Right forelimb (tissue), 1 donor: Measurements from ENCODE around the gene TAT.
"Not testable (repeated sequence)": the region's sequence is repeated elsewhere in the genome, so short reads cannot be mapped to it uniquely, and the experiment has no call there.

Experiments used
- DNase-seq: peaks from one replicate; pipeline ENCODE4 v3.0.0-alpha.2; 2018

TAT gene

DNA sequence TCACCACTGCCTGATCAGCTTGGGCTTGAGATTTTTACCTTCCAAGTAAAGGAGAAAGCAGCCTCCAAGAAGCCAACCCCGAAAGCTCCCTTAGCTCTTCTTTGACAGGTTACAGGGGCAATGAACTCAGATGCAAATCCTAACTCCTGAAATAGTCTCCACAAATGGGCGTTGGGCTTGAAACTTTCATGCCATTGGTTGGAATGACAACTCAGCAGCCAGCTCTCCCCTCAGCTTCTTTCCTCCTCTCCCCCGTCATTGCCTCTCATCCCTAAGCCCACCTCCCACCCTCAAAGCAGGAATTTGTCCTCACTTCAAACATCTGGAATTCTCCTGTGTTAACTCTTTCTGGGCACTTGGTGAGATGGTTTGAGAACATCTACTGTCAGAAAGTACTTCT, at the start of gene TAT:
TAT (minus strand) TSS at position 122 of the 400 bp plus-strand sequence. CDS start 677 bp downstream, outside the sequence.
- DNase-seq, result no peak

DNA sequence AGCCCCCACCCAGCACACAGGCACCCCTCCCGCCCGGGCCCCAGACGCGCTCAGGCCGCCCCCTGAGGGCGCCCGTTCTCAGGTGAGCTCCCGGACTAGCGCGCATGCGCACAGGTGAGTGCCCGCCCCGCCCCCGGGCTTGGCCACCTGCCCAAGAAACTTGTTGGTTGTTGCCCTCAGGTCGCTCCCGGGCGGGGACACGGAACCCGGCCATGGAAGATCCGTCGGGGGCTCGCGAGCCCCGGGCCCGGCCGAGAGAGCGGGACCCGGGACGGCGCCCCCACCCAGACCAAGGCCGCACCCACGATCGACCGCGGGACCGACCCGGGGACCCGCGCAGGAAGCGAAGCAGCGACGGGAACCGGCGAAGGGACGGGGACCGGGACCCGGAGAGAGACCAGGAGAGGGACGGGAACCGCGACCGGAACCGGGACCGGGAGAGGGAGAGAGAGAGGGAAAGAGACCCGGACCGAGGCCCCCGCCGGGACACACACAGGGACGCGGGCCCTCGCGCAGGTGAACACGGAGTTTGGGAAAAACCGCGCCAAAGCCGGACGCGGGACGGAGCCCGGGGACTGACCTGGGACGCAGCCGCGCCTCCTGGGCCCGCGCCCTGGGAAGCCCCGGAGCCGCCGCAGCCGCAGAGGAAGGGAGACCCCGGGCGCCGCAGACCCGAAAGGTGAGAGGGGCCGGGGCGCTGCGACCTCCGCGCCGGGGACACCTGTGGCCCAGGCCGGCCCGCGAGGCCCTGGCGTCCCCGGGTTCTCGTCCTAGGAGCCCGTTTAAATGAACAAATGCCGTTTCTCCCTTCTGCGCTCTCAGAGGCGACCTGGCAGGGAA, 49.3 kb upstream of the TAT start, which contains the start of gene MARVELD3:
MARVELD3 (plus strand) TSS at position 167 of the 840 bp plus-strand sequence; CDS start at position 213, 46 bp downstream.
- no peak for DNase-seq

DNA sequence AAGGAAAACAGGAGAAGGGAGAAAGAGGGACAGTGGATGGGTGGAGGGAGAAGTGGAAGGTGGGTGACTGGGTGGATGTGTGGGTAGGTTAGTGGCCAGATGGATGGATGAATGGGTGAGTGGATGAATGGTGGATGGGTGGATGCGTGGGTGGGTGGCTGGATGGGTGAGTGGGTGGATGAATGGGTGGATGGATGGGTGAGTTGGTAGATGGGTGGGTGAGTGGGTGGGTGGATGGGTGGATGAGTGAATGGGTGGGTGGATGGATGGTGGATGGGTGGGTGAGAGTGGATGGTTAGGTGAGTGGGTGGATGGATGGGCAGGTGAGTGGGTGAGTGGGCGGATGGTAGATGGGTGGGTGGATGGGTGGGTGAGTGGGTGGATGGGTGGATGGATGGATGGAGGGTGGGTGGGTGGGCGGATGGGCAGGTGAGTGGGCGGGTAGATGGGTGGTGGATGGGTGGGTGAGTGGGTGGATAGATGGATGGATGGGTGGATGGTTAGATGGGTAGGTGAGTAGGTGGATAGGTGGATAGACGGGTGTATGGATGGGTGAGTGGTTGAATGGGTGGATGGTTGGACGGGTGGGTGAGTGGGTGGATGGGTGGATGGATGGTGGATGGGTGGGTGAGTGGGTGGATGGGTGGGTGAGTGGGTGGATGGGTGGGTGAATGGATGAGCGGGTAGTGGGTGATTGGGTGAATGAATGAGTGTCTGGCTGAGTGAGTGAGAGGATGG, 48.4 kb upstream of the TAT start:
- no peak for DNase-seq

DNA sequence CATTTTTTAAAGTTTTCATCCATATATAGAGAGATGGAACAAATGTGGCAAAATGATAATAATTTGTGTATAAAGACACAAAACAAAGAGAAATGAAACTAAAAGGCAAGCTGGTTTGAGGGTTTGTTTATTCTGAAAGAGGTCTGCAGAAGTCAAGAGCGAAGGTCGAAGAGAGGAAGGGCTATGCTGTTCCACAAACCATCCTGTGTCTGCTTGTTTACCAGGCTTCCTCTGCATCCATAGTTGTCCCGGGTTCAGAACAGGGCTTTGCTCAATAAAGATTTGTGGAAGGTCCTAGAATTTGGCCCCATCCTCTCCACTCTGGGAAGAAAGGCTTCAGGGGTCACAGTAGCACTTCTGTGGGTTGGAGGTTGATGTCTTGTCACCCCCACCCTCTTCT, 46.7 kb upstream of the TAT start:
- DNase-seq, result no peak

DNA sequence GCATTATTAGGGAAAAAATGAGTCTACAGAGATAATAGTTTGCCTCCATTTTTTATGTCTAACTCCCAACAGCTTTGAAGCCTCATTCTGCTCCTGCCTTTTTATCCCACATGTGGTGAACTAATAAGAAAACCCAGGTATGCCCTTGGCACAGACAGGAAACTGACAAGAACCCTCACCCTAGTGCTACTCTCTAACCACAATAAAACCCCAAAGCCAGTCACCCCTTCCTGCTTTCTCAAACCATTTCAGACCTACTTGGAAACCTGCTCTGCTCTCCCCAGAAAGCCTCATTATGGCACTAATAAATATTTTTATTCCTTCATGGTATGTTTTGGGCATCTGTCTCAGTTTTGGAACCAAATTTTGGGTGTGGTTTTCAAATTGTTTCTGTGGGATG, 45.2 kb upstream of the TAT start:
- DNase-seq, result no peak

DNA sequence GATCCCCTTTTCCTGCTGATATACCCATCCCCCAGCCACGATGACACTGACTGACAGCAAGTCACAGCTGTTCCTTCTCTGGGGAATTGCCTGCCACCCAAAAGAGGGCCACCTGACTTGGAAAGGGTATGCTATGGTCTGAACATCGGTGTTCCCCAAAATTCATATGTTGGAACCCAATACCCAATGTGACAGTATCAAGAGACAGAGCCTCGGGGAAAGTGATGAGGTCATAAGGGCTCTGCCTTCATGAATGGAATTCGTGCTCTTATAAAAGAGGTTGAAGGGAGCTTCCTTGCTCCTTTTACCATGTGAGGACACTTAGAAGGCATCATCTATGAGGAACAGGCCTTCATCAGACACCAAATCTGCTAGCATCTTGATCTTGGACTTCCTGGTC, 41.5 kb upstream of the TAT start:
- DNase-seq, result no peak

DNA sequence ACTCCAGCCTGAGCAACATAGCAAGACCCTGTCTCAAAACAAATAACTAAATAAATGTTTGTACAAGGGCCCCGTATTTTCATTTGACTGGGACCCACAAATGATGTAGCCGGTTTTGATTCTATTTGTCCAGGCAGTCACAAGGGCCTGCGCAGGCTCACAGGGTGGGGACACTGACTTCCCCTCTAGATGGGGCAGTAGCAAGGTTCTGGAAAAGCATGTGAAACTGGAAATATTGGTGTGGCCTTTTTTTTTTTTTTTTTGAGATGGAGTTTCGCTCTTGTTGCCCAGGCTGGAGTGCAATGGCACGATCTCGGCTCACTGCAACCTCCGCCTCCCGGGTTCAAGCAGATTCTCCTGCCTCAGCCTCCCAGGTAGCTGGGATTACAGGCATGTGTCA, 38.1 kb upstream of the TAT start:
- not testable (repeated sequence) for DNase-seq

DNA sequence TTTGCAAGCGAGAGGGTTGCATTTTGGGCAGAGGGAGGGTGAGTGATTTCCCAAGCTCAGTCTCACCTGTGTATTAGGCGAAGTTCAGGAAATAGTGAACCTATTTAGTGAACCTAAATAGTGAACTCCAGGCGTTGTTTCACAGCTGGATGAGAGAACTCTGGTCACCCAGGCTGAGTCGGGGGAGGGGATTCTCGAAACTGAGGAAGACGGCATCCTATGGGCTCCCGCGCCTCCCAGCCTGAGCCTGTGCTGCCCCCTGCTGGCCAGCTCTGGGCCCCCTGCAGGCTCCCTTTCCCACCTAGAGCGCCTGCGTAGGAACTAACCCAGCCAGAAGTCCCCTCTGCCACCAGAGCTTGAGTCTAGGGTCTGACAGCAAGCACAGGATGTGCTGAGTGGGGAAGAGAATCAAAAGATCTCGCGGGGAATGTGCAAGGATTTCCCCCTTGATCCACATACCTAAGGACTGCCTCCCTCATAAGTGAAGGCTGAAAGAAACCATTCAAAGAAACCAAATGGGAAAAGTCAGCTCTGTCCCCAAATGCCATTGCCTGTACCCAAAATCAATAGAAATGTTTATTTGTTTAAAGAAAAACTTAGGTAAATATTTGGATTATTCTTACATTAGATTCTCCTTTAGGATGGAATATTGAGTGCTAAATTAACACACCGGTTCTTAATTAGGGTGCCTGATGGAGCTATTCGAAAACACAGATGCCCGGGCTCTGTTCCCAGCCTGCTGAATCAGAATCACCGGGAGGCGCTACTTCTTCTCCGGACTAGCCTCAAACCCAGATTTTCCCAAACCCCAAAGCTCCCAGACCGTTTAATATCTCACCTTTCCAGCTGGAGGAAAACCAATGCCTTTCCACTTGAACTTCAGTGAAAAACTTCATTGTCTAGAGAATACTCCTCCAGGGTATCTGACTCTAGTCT, 34.3 kb upstream of the TAT start:
- DNase-seq, result peak; percentile 57

DNA sequence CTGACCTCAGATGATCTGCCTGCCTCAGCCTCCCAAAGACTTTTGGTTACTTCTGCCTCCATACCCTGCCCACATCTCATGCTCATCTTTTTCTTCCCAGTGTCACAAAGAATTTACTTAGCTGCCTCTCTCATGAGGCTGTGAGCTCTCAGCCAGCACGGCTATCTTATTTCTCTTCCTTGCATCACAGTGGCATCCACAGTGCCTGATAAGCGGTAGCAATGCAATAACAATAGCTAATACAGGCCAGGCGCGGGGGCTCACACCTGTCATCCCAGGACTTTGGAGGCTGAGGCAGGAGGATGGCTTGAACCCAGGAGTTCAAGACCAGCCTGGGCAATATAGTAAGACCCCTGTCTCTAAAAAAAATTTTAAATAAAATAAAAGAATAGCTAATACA, 33.6 kb upstream of the TAT start:
- DNase-seq, result no peak

DNA sequence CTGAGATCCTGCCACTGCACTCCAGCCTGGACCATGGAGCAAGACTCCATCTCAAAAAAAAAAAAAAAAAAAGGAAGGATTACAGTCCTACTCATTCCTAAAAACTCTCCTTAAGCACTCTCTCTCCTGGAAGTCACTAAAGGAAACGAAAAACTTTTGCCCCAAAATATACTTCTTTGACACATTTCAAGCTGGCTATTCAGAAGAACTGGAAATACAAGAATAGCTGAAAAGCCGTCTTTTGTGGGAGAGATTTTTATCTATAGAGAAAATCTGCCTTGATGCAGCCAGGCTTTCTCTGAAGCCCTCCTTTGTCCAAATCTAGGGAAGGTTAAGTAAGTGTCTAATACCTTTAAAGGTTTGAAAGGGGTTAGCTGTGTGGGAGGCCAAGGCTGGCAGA, 32.2 kb upstream of the TAT start:
- DNase-seq, result no peak

DNA sequence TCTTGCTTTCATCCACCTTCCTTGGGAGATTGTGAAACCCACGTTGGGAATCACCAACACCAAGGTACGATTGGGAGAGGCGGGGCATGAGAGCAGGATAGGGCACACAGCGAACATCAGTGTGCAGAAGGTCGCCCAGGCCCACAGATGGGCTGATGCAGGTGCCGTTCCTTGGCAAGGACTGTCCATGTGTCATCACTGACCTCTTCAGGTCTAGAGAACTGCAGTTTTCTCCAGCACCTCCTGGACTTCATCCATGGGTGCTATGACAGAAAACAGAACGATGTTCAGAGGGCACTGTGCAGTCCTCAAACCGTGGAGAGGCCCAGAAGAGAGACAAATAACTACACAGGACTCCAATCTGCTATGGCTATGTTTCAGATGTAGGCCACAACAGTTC, 23.9 kb upstream of the TAT start:
- no peak for DNase-seq

DNA sequence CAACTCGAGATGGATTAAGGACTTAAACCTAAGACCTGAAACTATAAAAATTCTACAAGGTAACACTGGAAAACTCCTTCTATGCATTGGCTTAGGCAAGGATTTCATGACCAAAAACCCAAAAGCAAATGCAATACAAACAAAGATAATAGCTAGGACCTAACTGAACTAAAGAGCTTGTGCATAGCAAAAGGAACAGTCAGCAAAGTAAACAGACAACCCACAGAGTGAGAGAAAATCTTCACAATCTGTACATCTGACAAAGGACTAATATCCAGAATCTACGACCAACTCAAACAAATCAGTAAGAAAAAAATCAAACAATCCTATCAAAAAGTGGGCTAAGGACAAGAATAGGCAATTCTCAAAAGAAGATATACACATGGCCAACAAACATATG, 21.5 kb upstream of the TAT start:
- not testable (repeated sequence) for DNase-seq

DNA sequence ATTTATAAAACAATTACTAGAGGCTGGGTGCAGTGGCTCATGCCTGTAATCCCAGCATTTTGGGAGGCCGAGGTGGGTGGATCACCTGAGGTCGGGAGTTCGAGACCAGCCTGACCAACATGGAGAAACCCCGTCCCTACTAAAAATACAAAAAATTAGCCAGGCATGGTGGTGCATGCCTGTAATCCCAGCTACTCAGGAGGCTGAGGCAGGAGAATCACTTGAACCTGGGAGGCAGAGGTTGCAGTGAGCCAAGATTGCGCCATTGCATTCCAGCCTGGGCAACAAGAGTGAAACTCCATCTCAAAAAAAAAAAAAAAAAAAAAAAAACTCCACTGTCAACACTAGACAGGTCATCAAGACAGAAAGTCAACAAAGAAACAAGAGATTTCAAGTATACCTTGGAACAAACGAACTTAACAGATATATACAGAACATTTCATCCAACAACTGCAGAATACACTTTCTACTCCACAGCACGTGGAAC, 18.5 kb upstream of the TAT start:
- not testable (repeated sequence) for DNase-seq

DNA sequence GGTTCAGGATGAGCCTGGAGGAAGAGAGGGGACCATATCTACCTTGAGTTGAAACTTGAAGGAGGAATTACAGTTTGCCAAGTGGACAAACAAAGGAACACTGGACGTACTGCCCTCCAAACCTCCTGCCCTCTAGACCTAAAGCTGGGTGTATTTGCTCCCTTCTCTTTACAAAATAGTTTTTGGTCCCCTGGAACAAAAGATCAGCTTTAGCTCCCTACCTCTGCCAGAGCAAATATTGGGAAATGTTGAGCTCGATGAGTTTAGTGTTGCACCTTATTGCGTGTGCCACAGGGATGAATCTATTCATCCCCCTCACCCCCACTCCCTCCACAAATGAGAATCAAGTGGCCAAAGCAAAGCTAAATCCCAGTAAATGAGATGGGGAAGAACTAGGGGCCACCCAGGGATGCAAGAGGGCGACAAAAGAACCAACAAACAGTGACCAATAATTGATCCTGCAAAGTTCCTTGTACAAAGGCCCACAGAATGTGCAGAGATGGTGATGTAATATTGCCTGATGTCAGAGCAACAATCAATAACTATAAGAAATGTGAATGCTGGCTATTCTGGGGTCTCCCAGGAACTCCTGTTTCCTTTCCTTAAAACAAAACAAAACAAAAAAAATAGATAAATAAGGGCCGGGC, 17.2 kb upstream of the TAT start:
- DNase-seq, result no peak

DNA sequence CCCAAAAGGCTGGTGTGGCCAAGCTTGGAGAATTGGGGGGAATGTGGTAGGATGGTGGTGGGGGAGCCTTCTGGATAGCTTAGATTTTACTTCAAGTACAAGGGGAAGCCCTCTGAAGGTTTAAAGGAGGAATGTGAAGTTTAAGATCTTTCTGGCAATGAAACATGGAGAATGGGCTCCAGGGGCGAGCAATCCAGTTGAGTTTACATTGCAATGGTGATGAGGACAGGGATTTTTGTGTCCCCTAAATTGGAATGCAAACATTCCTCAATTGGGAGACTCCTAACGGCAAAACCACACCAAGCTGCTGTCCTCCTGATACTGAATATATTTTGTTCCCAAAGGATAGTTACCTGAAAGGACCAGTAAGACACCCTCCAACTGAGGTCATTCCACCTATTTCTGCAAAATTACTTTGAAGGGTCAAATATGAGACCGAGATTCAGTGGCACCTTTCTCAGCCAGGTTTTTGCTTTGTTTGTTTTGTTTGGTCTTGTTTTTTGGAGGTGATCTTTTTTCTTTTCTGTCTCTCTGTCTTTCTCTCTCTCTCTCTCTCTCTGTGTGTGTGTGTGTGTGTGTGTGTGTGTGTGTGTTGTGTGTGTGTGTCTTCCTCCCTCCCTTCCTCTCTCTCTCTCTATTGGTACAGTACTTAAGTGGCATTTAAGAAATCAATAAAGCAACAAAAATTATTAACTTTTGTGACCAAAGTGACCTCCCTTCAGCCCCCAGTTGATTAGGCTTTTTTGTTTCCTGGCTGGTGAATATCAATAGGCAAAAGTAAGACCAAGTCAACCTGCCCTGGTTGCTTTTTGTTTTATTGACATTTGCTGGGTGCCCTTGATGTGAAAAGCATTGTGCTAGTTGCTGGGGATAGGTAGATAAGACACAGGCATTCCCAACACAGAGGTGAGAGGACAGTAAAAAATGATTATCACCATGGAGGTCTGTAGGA, 16.4 kb upstream of the TAT start:
- no peak for DNase-seq

DNA sequence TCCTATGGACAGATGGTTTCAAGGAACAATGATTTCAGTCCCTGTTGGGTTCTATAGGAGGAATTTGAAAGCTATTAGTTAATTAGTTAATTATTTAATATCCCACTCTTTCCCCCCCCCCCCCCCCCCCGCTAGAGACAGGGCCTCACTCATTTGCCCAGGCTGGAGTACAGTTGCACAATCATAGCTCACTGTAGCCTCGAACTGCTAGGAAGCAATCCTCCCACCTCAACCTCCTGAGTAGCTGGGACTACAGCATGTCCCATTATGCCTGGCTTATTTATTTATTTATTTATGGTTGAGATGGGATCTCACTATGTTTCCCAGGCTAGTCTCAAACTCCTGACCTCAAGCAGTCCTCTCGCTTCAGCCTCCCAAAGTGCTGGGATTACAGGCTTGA, 15.0 kb upstream of the TAT start:
- no peak for DNase-seq

DNA sequence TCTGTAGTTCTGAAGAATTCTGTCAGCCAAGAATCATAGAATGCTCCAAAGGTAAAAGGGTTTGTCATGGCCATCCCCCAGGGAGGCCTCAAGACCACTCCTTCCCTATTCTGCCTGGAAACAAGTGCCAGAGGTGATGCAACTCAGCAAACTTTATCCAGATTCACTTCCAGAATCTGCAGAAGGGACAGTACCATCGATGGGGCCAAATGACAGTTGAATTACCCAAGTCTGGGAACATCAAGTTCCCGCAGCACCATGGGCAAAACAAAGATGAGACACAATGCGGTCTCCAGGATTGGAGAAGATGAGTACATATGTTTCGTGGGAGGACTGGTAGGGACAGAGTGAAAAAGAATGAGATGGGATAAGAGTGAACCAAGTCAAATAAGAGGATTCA, 13.7 kb upstream of the TAT start:
- no peak for DNase-seq

DNA sequence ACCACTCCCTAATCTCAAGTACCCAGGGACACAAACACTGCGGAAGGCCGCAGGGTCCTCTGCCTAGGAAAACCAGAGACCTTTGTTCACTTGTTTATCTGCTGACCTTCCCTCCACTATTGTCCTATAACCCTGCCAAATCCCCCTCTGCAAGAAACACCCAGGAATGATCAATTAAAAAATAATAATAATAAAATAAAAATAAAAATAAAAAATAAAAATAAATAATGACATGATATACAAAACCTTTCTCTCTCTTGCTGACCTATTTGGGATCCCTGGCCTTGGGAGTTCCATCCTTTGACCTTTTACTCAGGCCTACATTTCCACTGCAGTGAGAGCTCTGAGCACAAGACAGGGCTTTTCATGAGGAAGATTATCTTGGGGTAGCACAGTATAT, 13.2 kb upstream of the TAT start:
- DNase-seq, result not testable (repeated sequence)

DNA sequence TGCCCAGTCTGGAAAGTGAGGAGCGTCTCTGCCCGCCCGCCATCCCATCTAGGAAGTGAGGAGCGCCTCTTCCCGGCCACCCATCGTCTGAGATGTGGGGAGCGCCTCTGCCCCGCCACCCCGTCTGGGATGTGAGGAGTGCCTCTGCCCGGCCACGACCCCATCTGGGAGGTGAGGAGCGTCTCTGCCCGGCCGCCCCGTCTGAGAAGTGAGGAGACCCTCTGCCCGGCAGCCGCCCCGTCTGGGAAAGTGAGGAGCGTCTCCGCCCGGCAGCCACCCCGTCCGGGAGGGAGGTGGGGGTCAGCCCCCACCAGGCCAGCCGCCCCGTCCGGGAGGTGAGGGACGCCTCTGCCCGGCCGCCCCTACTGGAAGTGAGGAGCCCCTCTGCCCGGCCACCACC, 12.4 kb upstream of the TAT start:
- DNase-seq, result not testable (repeated sequence)

DNA sequence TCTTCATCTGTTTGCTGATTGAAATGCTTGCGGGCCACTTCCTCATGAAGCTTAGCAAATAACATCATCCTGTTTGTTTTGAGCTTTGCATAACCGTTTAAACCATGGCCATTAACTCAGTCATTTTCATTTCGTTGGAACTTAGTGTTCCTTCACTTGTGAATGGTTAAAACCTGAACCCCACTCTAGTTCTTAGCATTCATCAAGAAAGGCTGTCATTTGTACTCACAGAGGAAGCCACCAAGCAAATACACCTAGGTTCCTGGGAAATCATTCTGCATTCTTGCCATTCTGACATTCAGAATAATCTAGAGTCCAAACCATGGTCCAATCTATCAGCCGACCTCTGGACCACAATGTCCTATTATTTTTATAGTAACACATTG, 8.4 kb upstream of the TAT start:
- DNase-seq, result no peak
